Measurements from ENCODE around the gene MTR. TPM values are rescaled to one million over a fixed set of nuclear protein-coding genes. Genes with fewer than 3 reads are reported as not detected.

MTR gene
- total RNA-seq, 6 experiments from 2014 or later, result 9.4 to 15.4 (median 11.8) TPM

DNA sequence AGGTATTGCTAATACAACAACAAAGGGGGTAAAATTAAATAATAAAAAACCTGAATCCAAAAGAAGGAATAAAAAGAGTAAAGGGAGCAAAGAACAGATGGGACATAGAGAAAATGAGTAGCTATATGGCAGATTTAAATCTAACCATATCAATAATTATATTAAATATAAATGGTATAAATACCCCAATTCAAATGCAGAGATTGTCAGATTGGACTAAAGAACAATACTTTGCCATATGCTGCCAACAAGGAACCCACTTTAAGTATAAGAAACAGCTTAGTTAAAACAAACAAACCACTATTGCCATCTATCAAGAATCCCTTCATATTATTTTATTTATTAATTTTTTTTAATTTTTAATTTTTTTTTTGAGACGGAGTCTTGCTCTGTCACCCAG lies 122.4 kb downstream of the MTR start:
- intact Hi-C loops (cut with DNase I), result no loop called here
- Histone ChIP-seq H3K4me3 (no peak overlapping the region), H3K27ac (no peak overlapping the region), H3K36me3 (no peaks in the 10 kb centered on the region), H3K9me3 (peaks cover 0 to 8% (median 0%) of the 10 kb centered on the region in 4 donors), H3K4me1 (no peaks in the 10 kb centered on the region), H3K27me3 (no peaks in the 10 kb centered on the region)
- DNase-seq (no peak), ATAC-seq (no peak)
- TF ChIP-seq POLR2A (IDR thresholded peaks at IDR 0.05), result no peak
- TF ChIP-seq, protein P1, sequence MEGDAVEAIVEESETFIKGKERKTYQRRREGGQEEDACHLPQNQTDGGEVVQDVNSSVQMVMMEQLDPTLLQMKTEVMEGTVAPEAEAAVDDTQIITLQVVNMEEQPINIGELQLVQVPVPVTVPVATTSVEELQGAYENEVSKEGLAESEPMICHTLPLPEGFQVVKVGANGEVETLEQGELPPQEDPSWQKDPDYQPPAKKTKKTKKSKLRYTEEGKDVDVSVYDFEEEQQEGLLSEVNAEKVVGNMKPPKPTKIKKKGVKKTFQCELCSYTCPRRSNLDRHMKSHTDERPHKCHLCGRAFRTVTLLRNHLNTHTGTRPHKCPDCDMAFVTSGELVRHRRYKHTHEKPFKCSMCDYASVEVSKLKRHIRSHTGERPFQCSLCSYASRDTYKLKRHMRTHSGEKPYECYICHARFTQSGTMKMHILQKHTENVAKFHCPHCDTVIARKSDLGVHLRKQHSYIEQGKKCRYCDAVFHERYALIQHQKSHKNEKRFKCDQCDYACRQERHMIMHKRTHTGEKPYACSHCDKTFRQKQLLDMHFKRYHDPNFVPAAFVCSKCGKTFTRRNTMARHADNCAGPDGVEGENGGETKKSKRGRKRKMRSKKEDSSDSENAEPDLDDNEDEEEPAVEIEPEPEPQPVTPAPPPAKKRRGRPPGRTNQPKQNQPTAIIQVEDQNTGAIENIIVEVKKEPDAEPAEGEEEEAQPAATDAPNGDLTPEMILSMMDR (IDR thresholded peaks at IDR 0.05), result no peak
- 83% methylated on average over 1 of the region's 1 CpG for WGBS (ENCODE audit: insufficient coverage, low coverage, low lambda C conversion rate, missing lambda C conversion rate)

DNA sequence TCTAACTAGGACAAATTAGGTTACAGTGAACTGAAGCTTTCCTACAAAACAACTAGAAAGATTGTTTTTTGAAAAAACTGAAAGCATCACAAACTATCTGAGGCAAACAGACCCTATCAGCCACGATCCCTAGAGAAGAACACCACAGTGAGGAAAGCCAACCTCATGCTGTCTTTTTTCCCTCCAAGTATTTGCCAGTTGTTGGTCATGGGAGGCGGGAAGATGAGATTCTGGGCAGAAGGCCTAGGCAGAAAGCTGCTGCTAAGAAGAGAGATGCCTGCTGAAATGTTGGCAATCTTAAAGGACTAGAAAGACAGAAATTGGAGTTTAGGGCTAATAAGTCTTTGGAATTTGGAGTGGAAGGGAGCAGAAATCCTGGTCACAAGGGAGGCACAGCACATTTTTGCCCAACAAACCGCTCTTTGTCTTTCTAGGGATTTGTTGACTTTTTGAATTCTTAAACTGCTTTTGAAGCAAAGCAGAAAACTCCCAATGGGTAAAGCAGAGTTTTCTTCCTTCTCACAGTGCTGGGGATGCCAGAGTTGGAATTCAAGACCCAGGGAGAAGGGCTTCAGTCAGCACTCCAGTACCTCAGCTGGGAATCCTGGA lies 125.3 kb downstream of the MTR start:
- Histone ChIP-seq H3K36me3 (no peaks in the 10 kb centered on the region), H3K27ac (no peak overlapping the region), H3K9me3 (peaks cover 0 to 8% (median 0%) of the 10 kb centered on the region in 4 donors), H3K4me1 (no peaks in the 10 kb centered on the region), H3K4me3 (no peak overlapping the region), H3K27me3 (no peaks in the 10 kb centered on the region)
- no peak for ATAC-seq
- TF ChIP-seq, protein P1 (IDR thresholded peaks at IDR 0.05), result no peak
- TF ChIP-seq POLR2A (IDR thresholded peaks at IDR 0.05), result no peak
- intact Hi-C loops (cut with DNase I), result no loop called here
- DNase-seq, result no peak
- WGBS (ENCODE audit: insufficient coverage, low coverage, low lambda C conversion rate, missing lambda C conversion rate), result 79% methylated on average over 3 of the region's 3 CpGs

DNA sequence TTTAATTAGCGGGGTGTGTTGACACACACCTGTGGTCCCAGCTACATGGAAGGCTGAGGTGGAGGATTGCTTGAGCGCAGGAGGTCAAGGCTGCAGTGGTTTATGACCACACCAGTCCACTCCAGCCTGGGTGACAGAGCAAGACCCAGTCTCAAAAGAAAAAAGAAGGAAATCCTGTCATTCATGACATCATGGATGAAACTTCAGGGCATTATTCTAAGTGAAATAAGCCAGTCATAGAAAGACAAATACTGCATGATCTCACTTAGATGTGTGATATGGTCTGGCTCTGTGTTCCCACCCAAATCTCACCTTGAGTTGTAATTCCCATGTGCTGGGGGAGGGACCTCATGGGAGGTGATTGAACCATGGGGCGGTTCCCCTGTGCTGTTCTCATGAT lies 126.5 kb downstream of the MTR start:
- no peak for ATAC-seq
- H3K27me3 ChIP-seq, result no peaks in the 10 kb centered on the region
- intact Hi-C loops (cut with DNase I), result no loop called here
- H3K9me3 ChIP-seq, result peaks cover 0 to 8% (median 0%) of the 10 kb centered on the region in 4 donors
- no peak overlapping the region for H3K4me3 ChIP-seq
- no peak for DNase-seq
- no peak for TF ChIP-seq POLR2A (IDR thresholded peaks at IDR 0.05)
- TF ChIP-seq, protein P1 (IDR thresholded peaks at IDR 0.05), result no peak
- H3K36me3 ChIP-seq, result no peaks in the 10 kb centered on the region
- no peaks in the 10 kb centered on the region for H3K4me1 ChIP-seq
- 94% methylated on average over 2 of the region's 3 CpGs for WGBS (ENCODE audit: insufficient coverage, low coverage, low lambda C conversion rate, missing lambda C conversion rate)
- no peak overlapping the region for H3K27ac ChIP-seq

DNA sequence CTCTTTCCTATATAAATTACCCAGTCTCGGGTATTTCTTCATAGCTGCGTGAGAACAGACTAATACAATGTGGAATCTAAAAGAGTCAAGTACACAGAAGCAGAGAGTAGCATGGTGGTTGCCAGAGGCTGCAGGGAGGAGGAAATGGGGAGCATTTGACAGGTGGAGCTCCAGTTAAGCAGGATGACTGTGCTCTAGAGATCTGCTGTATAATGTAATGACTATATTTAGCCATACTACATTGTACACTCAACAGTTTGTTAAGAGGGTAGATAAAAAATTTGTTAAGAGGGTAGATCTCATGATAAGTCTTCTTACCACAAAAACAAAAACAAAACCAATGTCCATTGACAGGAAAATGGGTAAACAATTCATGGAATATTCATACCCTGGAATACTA lies 127.1 kb downstream of the MTR start:
- H3K36me3 ChIP-seq, result no peaks in the 10 kb centered on the region
- no peak for DNase-seq
- no peaks in the 10 kb centered on the region for H3K27me3 ChIP-seq
- ATAC-seq, result no peak
- H3K4me3 ChIP-seq, result no peak overlapping the region
- H3K9me3 ChIP-seq, result peaks cover 0 to 4% (median 0%) of the 10 kb centered on the region in 4 donors
- 57% methylated on average over 2 of the region's 2 CpGs for WGBS (ENCODE audit: insufficient coverage, low coverage, low lambda C conversion rate, missing lambda C conversion rate)
- no peaks in the 10 kb centered on the region for H3K4me1 ChIP-seq
- TF ChIP-seq, protein P1 (IDR thresholded peaks at IDR 0.05), result no peak
- TF ChIP-seq POLR2A (IDR thresholded peaks at IDR 0.05), result no peak
- no peak overlapping the region for H3K27ac ChIP-seq
- intact Hi-C loops (cut with DNase I), result no loop called here
